ENCODE results near the gene SYNE4. TPM values are rescaled to one million over a fixed set of nuclear protein-coding genes. Genes with fewer than 3 reads are reported as not detected.

The SYNE4 gene
- total RNA-seq, 4 donors from 2014 or later = 0.24 to 1.7 TPM; not detected in 2

- intact Hi-C loops (cut with DNase I; ENCODE audit: low total_unique reads) = no loop called here
- no peak for DNase-seq
Measured at GRCh38 chr19:35990156-35990555, 18.5 kb downstream of the SYNE4 start.

DNA sequence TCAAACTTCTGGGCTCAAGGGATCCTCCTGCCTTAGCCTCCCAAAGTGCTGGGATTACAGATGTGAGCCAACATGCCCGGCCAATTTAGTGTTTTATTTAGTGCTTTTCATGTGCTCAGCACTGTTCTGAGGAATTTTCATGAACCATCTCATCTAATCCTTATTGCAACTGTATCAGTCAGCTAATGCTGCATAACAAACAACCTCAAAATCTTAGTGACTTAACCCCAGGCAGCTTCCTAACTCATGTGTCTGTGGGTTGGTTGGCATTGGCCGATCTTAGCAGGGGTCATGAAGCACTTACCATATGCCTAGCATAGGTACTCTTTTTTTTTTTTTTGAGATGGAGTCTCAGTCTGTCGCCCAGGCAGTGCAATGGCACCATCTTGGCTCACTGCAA, 19.8 kb downstream of the SYNE4 start:
- Histone ChIP-seq H3K27ac (no peak overlapping the region), H3K27me3 (no peaks in the 10 kb centered on the region), H3K4me3 (no peak overlapping the region), H3K9me3 (no peaks in the 10 kb centered on the region), H3K4me1 (no peaks in the 10 kb centered on the region), H3K36me3 (no peaks in the 10 kb centered on the region)
- no peak for TF ChIP-seq CTCF (IDR thresholded peaks at IDR 0.05)
- TF ChIP-seq POLR2A (IDR thresholded peaks at IDR 0.05) = no peak
- DNase-seq = no peak
- intact Hi-C loops (cut with DNase I; ENCODE audit: low total_unique reads) = no loop called here

More at GRCh38 chr19:35990156-35990555, 18.5 kb downstream of the SYNE4 start:
- no peaks in the 10 kb centered on the region for H3K4me1 ChIP-seq
- no peaks in the 10 kb centered on the region for H3K27me3 ChIP-seq
- H3K27ac ChIP-seq = no peak overlapping the region
- TF ChIP-seq POLR2A (IDR thresholded peaks at IDR 0.05) (no peak), CTCF (IDR thresholded peaks at IDR 0.05) (no peak)
- H3K4me3 ChIP-seq = no peak overlapping the region
- no peaks in the 10 kb centered on the region for H3K9me3 ChIP-seq
- no peaks in the 10 kb centered on the region for H3K36me3 ChIP-seq

GRCh38 chr19:35987571-35987896, 21.1 kb downstream of the SYNE4 start:
- Histone ChIP-seq H3K4me3 (no peak overlapping the region), H3K9me3 (no peaks in the 10 kb centered on the region), H3K4me1 (no peaks in the 10 kb centered on the region), H3K27me3 (no peaks in the 10 kb centered on the region), H3K27ac (no peak overlapping the region), H3K36me3 (no peaks in the 10 kb centered on the region)
- TF ChIP-seq POLR2A (IDR thresholded peaks at IDR 0.05) (no peak), CTCF (IDR thresholded peaks at IDR 0.05) (no peak)
- no peak for DNase-seq
- intact Hi-C loops (cut with DNase I; ENCODE audit: low total_unique reads) = no loop called here

GRCh38 chr19:35986664-35987570, 21.7 kb downstream of the SYNE4 start:
- TF ChIP-seq CTCF (IDR thresholded peaks at IDR 0.05) (no peak), POLR2A (IDR thresholded peaks at IDR 0.05) (no peak)
- Histone ChIP-seq H3K9me3 (no peaks in the 10 kb centered on the region), H3K36me3 (no peaks in the 10 kb centered on the region), H3K4me1 (no peaks in the 10 kb centered on the region), H3K4me3 (no peak overlapping the region), H3K27me3 (no peaks in the 10 kb centered on the region), H3K27ac (no peak overlapping the region)
- intact Hi-C loops (cut with DNase I; ENCODE audit: low total_unique reads) = no loop called here
- DNase-seq = no peak

DNA sequence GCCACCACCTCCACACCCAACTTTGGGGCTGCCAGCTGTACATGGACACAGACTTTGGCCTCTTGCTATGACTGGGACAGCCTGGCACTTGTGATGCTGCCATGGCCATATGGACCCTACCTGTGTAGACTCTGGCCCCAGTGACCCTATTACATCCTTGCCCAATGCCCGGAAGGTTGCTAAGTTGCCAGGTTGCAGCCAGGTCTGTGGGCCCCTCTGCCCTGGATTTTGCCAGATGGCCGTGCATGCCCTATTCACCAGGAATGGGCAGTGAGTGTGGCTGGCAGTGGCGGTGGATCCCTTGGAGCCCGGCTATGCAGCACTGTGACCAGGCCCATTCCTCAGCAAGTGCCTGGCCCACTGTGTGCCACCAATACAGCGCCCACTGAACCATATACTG, 22.5 kb downstream of the SYNE4 start:
- TF ChIP-seq CTCF (IDR thresholded peaks at IDR 0.05) (no peak), POLR2A (IDR thresholded peaks at IDR 0.05) (no peak)
- Histone ChIP-seq H3K9me3 (no peaks in the 10 kb centered on the region), H3K36me3 (no peaks in the 10 kb centered on the region), H3K4me3 (no peak overlapping the region), H3K27ac (no peak overlapping the region), H3K27me3 (no peaks in the 10 kb centered on the region), H3K4me1 (no peaks in the 10 kb centered on the region)
- intact Hi-C loops (cut with DNase I; ENCODE audit: low total_unique reads) = no loop called here
- no peak for DNase-seq

Measured in uterus (tissue), 4 donors.